IMR-90 (cell line): ENCODE measurements around the gene VAMP5. TPM values are rescaled to one million over a fixed set of nuclear protein-coding genes. Genes with fewer than 3 reads are reported as not detected.

Experiments used
- ATAC-seq: fragments of 200-7000 bp; cut with Tn5 transposase; 2 replicates; pipeline ENCODE4 v1.9.1; 2020; ENCODE audit warnings: low read depth, mild to moderate bottlenecking, moderate library complexity
- BruUV-seq: library from RNA; stranded (reverse); fragments of 400-500 nt; replicated peaks from 2 replicates; lab custom pipeline; 2021; lab: Mats Ljungman, UMichigan
- CTCF ChIA-PET: fragments of 300-600 bp; formaldehyde crosslinking; extraction: SDS; loops from one replicate; lab custom pipeline; 2021; ENCODE audit warnings: antibody characterized with exemption; lab: Yijun Ruan, JAX
- POLR2A ChIA-PET: fragments of 300-600 bp; sonication (Branson Sonifier 250); formaldehyde crosslinking; loops from one replicate; lab custom pipeline; 2022; ENCODE audit warnings: antibody characterized with exemption; ENCODE audit not compliant: unreplicated experiment; lab: Charles Lee
- DNase-seq: peaks from one replicate; pipeline ENCODE4 v3.0.0; 2013
- H2AFZ ChIP-seq: replicated peaks from 2 replicates; pipeline ENCODE3; 2013; ENCODE audit warnings: low read length, mild to moderate bottlenecking; ENCODE audit not compliant: poor library complexity
- H2AK5ac ChIP-seq: 2 replicates; pipeline ENCODE4 v1.6.1; 2013; ENCODE audit warnings: low read depth, low read length, inconsistent platforms
- H2AK9ac ChIP-seq: replicated peaks from 2 replicates; pipeline ENCODE3; 2013; ENCODE audit warnings: mild to moderate bottlenecking, low read depth, low read length, moderate library complexity; ENCODE audit not compliant: poor library complexity
- H2BK120ac ChIP-seq: 2 replicates; pipeline ENCODE4 v1.6.1; 2013; ENCODE audit warnings: low read depth, low read length, inconsistent platforms
- H2BK15ac ChIP-seq: 3 replicates; pipeline ENCODE4 v1.6.1; 2013; ENCODE audit warnings: low read depth, low read length, inconsistent platforms
- H2BK20ac ChIP-seq: 2 replicates; pipeline ENCODE4 v1.6.1; 2013; ENCODE audit warnings: low read depth, mild to moderate bottlenecking, inconsistent platforms, low read length, moderate library complexity
- H2BK5ac ChIP-seq: 2 replicates; pipeline ENCODE4 v1.6.1; 2013; ENCODE audit warnings: mild to moderate bottlenecking, low read depth, low read length, inconsistent platforms; ENCODE audit not compliant: poor library complexity, severe bottlenecking
- H3K14ac ChIP-seq: replicated peaks from 2 replicates; pipeline ENCODE4 v1.6.1; 2013; ENCODE audit warnings: low read depth, low read length, inconsistent platforms
- H3K18ac ChIP-seq: 2 replicates; pipeline ENCODE4 v1.6.1; 2013; ENCODE audit warnings: low read depth, low read length, control low read depth
- H3K23ac ChIP-seq: 2 replicates; pipeline ENCODE4 v1.6.1; 2013; ENCODE audit warnings: low read depth, low read length, inconsistent platforms
- H3K27ac ChIP-seq: 2 replicates; pipeline ENCODE4 v1.5.1; 2013; ENCODE audit warnings: mild to moderate bottlenecking, control low read depth, low read length; ENCODE audit not compliant: insufficient read depth
- H3K27me3 ChIP-seq: 2 replicates; pipeline ENCODE4 v1.6.1; 2013; ENCODE audit warnings: low read length; ENCODE audit not compliant: control insufficient read depth, insufficient read depth
- H3K36me3 ChIP-seq: 2 replicates; pipeline ENCODE4 v1.6.1; 2013; ENCODE audit warnings: low read length, mixed read lengths; ENCODE audit not compliant: control insufficient read depth, insufficient read depth
- H3K4ac ChIP-seq: 2 replicates; pipeline ENCODE4 v1.6.1; 2013; ENCODE audit warnings: low read depth, low read length, inconsistent platforms
- H3K4me1 ChIP-seq: 2 replicates; pipeline ENCODE4 v1.6.1; 2013; ENCODE audit warnings: low read length, mixed read lengths; ENCODE audit not compliant: control insufficient read depth, insufficient read depth
- H3K4me2 ChIP-seq: 2 replicates; pipeline ENCODE4 v1.6.1; 2013; ENCODE audit warnings: low read depth, mild to moderate bottlenecking, control low read depth, low read length, moderate library complexity
- H3K4me3 ChIP-seq: 2 replicates; pipeline ENCODE4 v1.5.1; 2013; ENCODE audit warnings: low read depth, mild to moderate bottlenecking, control low read depth, low read length, moderate library complexity; ENCODE audit not compliant: insufficient read depth
- H3K56ac ChIP-seq: 2 replicates; pipeline ENCODE4 v1.6.1; 2013; ENCODE audit warnings: low read length, inconsistent platforms; ENCODE audit not compliant: insufficient read depth; ENCODE audit errors: extremely low read depth
- H3K79me1 ChIP-seq, 2 experiments: 2 replicates each; pipeline ENCODE4 v1.6.1; 2013; ENCODE audit warnings: low read length in 2 of 2, inconsistent platforms in 1 of 2, low read depth in 1 of 2
- H3K9ac ChIP-seq: 2 replicates; pipeline ENCODE4 v1.6.1; 2013; ENCODE audit warnings: low read depth, low read length, control low read depth
- H3K9me1 ChIP-seq: 2 replicates; pipeline ENCODE4 v1.6.1; 2013; ENCODE audit warnings: low read length, inconsistent platforms; ENCODE audit not compliant: insufficient read depth
- H3K9me3 ChIP-seq: 2 replicates; pipeline ENCODE4 v1.6.1; 2013; ENCODE audit warnings: low read length; ENCODE audit not compliant: control insufficient read depth, insufficient read depth
- H4K20me1 ChIP-seq: 2 replicates; pipeline ENCODE4 v1.6.1; 2013; ENCODE audit warnings: low read length, inconsistent platforms; ENCODE audit not compliant: insufficient read depth
- H4K5ac ChIP-seq: 2 replicates; pipeline ENCODE4 v1.6.1; 2013; ENCODE audit warnings: mild to moderate bottlenecking, low read depth, low read length, control low read depth
- H4K8ac ChIP-seq, 2 experiments: 2 replicates each; pipeline ENCODE4 v1.6.1; 2013; ENCODE audit warnings: low read depth in 2 of 2, low read length in 2 of 2, control low read depth in 1 of 2, inconsistent platforms in 1 of 2
- H4K91ac ChIP-seq: 2 replicates; pipeline ENCODE4 v1.6.1; 2013; ENCODE audit warnings: low read depth, low read length, inconsistent platforms; ENCODE audit not compliant: insufficient read depth
- BHLHE40 ChIP-seq: fragments of 150-350 bp; IDR thresholded peaks from 2 replicates; pipeline ENCODE4 v1.6.1; 2016; ENCODE audit warnings: mild to moderate bottlenecking, low read depth, low read length
- CEBPB ChIP-seq: IDR thresholded peaks from 2 replicates; pipeline ENCODE4 v1.6.1; 2012; ENCODE audit warnings: low read depth, low read length, improper control_type of control experiment
- CHD1 ChIP-seq: IDR thresholded peaks from 2 replicates; pipeline ENCODE4 v1.6.1; 2012; ENCODE audit warnings: low read depth, low read length, improper control_type of control experiment
- ELK1 ChIP-seq: fragments of 150-350 bp; IDR thresholded peaks from 2 replicates; pipeline ENCODE4 v1.6.1; 2016; ENCODE audit warnings: low read depth, mild to moderate bottlenecking, low read length, moderate library complexity, borderline replicate concordance
- FOS ChIP-seq: fragments of 150-350 bp; IDR thresholded peaks from 2 replicates; pipeline ENCODE4 v1.6.1; 2016; ENCODE audit warnings: low read depth, low read length
- MAFK ChIP-seq: IDR thresholded peaks from 2 replicates; pipeline ENCODE4 v1.6.1; 2012; ENCODE audit warnings: low read depth, low read length, improper control_type of control experiment
- MAZ ChIP-seq: IDR thresholded peaks from 2 replicates; pipeline ENCODE4 v1.6.1; 2012; ENCODE audit warnings: low read depth, mild to moderate bottlenecking, low read length, improper control_type of control experiment, moderate library complexity, borderline replicate concordance
- MXI1 ChIP-seq: IDR thresholded peaks from 2 replicates; pipeline ENCODE4 v1.6.1; 2012; ENCODE audit warnings: low read depth, mild to moderate bottlenecking, low read length, moderate library complexity, borderline replicate concordance
- NFE2L2 ChIP-seq: fragments of 150-350 bp; IDR thresholded peaks from 2 replicates; pipeline ENCODE4 v1.6.1; 2016; ENCODE audit warnings: low read depth, mild to moderate bottlenecking, low read length
- POLR2A ChIP-seq: IDR thresholded peaks from 2 replicates; pipeline ENCODE4 v1.6.1; 2012; ENCODE audit warnings: mild to moderate bottlenecking, low read depth, low read length
- RAD21 ChIP-seq: IDR thresholded peaks from 2 replicates; pipeline ENCODE4 v1.6.1; 2012; ENCODE audit warnings: low read length, improper control_type of control experiment
- RCOR1 ChIP-seq: IDR thresholded peaks from 2 replicates; pipeline ENCODE4 v1.6.1; 2012; ENCODE audit warnings: mild to moderate bottlenecking, low read length, improper control_type of control experiment; ENCODE audit not compliant: insufficient replicate concordance
- RFX5 ChIP-seq: IDR thresholded peaks from 2 replicates; pipeline ENCODE4 v1.8.0; 2012; ENCODE audit warnings: low read depth, mild to moderate bottlenecking, low read length, moderate library complexity
- SMC3 ChIP-seq: fragments of 150-350 bp; IDR thresholded peaks from 2 replicates; pipeline ENCODE4 v1.6.1; 2016; ENCODE audit warnings: low read depth, mild to moderate bottlenecking, antibody characterized with exemption, low read length, moderate library complexity
- WGBS, 2 experiments: methylation state at CpG; one replicate each; pipeline versions ENCODE4 v1.1.5 to v1.1.7; 2013; ENCODE audit warnings: missing lambda C conversion rate in 2 of 2; ENCODE audit not compliant: insufficient read length in 1 of 2; ENCODE audit errors: extremely low coverage in 2 of 2; 5-methylcytosine and 5-hydroxymethylcytosine counted together
- dilution Hi-C: fragments of 300-500 bp; cut with HindIII; formaldehyde crosslinking; loops from one replicate; pipeline ENCODE4 v1.14.3; 2018; ENCODE audit warnings: low sequenced_read_pairs; ENCODE audit not compliant: unreplicated experiment
- in situ Hi-C: fragments of 300-500 bp; cut with MboI; formaldehyde crosslinking; loops from 3 replicates; pipeline ENCODE4 v1.14.3; 2019; ENCODE audit warnings: low sequenced_read_pairs, inconsistent platforms, mixed read lengths
- intact Hi-C: fragments of 100-400 bp; cut with micrococcal nuclease; formaldehyde crosslinking; loops from 2 replicates; pipeline ENCODE4 v1.10.0; 2022
- polyA plus RNA-seq, 3 experiments: library from polyadenylated mRNA; depleted of rRNA; stranded (reverse); fragments of >200 nt; gene quantifications; 2 replicates each; pipeline ENCODE4 v1.2.3, GENCODE V29; 2012; ENCODE audit warnings: low replicate concordance in 1 of 3
- total RNA-seq: library from RNA; depleted of rRNA; stranded (reverse); fragments of >200 nt; gene quantifications from 2 replicates; pipeline ENCODE4 v1.2.3, GENCODE V29; 2012
- TF ChIP-seq, protein P1 (sequence below): fragments of 150-350 bp; IDR thresholded peaks from 2 replicates; pipeline ENCODE4 v1.6.1; 2017; ENCODE audit warnings: mild to moderate bottlenecking, antibody characterized with exemption, low read length, low read depth
- TF ChIP-seq, protein P2 (sequence below): conservative IDR thresholded peaks from 2 replicates; pipeline ENCODE4 v1.5.1; 2012; ENCODE audit warnings: mild to moderate bottlenecking, low read depth, low read length, improper control_type of control experiment

The VAMP5 gene
- total and polyA plus RNA-seq, 2 of the 4 experiments (the other 2 are of a cell fraction): 13.8 to 103 TPM

- Histone ChIP-seq H3K4me2 (no peak overlapping the region), H3K4me3 (no peak overlapping the region), H3K27me3 (no peaks in the 10 kb centered on the region), H3K14ac (no peak overlapping the region), H4K20me1 (peaks cover 12% of the 10 kb centered on the region; the same call in 1 of the 2 replicates), H2AFZ (no peak overlapping the region), H2BK15ac (no peak overlapping the region), H3K9me1 (peaks cover 5% of the 10 kb centered on the region), H3K9ac (no peak overlapping the region), H3K79me1 (peaks cover 13 to 30% of the 10 kb centered on the region in 2 experiments), H3K18ac (no peak overlapping the region), H4K91ac (no peak overlapping the region), H3K4me1 (peaks cover 2% of the 10 kb centered on the region; the same call in 1 of the 2 replicates), H3K36me3 (peaks cover 3% of the 10 kb centered on the region), H2BK20ac (no peak overlapping the region), H2AK9ac (no peak overlapping the region), H4K8ac (peak overlapping the region; percentile 91 to 94), H3K23ac (no peak overlapping the region), H2BK120ac (no peak overlapping the region), H2AK5ac (no peak overlapping the region), H4K5ac (peak overlapping the region; percentile 24; the same call in 1 of the 2 replicates), H3K56ac (no peak overlapping the region), H3K4ac (no peak overlapping the region), H3K9me3 (no peaks in the 10 kb centered on the region), H3K27ac (no peak overlapping the region), H2BK5ac (no peak overlapping the region)
- CTCF ChIA-PET: no interaction called here
- TF ChIP-seq, protein P1, sequence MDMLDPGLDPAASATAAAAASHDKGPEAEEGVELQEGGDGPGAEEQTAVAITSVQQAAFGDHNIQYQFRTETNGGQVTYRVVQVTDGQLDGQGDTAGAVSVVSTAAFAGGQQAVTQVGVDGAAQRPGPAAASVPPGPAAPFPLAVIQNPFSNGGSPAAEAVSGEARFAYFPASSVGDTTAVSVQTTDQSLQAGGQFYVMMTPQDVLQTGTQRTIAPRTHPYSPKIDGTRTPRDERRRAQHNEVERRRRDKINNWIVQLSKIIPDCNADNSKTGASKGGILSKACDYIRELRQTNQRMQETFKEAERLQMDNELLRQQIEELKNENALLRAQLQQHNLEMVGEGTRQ: no peak
- TF ChIP-seq SMC3: no peak
- no peak for TF ChIP-seq RFX5
- TF ChIP-seq RCOR1: no peak
- TF ChIP-seq ELK1: no peak
- TF ChIP-seq CHD1: no peak
- no peak for TF ChIP-seq MAFK
- TF ChIP-seq, protein P2, sequence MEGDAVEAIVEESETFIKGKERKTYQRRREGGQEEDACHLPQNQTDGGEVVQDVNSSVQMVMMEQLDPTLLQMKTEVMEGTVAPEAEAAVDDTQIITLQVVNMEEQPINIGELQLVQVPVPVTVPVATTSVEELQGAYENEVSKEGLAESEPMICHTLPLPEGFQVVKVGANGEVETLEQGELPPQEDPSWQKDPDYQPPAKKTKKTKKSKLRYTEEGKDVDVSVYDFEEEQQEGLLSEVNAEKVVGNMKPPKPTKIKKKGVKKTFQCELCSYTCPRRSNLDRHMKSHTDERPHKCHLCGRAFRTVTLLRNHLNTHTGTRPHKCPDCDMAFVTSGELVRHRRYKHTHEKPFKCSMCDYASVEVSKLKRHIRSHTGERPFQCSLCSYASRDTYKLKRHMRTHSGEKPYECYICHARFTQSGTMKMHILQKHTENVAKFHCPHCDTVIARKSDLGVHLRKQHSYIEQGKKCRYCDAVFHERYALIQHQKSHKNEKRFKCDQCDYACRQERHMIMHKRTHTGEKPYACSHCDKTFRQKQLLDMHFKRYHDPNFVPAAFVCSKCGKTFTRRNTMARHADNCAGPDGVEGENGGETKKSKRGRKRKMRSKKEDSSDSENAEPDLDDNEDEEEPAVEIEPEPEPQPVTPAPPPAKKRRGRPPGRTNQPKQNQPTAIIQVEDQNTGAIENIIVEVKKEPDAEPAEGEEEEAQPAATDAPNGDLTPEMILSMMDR: no peak
- TF ChIP-seq FOS: no peak
- no peak for TF ChIP-seq MXI1
- TF ChIP-seq NFE2L2: no peak
- no peak for TF ChIP-seq CEBPB
- TF ChIP-seq RAD21: no peak
- TF ChIP-seq MAZ: no peak
- TF ChIP-seq POLR2A: no peak
- no peak for TF ChIP-seq BHLHE40
- ATAC-seq: no peak
- 81% methylated on average over 11 of the region's 17 CpGs; no CpG with 5 or more reads in 1 of the 2 experiments for WGBS, 2 experiments
- no TSS peak for BruUV-seq
- dilution Hi-C loops: no loop called here
- in situ Hi-C loops: no loop called here
- DNase-seq: no peak
- POLR2A ChIA-PET: no interaction called here
- intact Hi-C loops: no loop called here
Observed at GRCh38 chr2:85615413-85615728, 31.1 kb downstream of the VAMP5 start.
